Gastroesophageal sphincter (tissue), 3 donors: Measurements from ENCODE around the gene MPDZ.

Experiments used
- EP300 ChIP-seq: sonication (generic); formaldehyde crosslinking; IDR thresholded peaks from one replicate; pipeline ENCODE4 v1.6.1; 2017; ENCODE audit warnings: antibody characterized with exemption, mild to moderate bottlenecking
- POLR2A ChIP-seq, 2 donors: fragments of 450-650 bp; IDR thresholded peaks; one replicate each; pipeline ENCODE4 v1.6.1; 2017; ENCODE audit warnings: antibody characterized with exemption in 2 of 2, mild to moderate bottlenecking in 2 of 2, moderate library complexity in 1 of 2
- POLR2AphosphoS5 ChIP-seq: sonication (generic); formaldehyde crosslinking; IDR thresholded peaks from one replicate; pipeline ENCODE4 v1.6.1; 2017; ENCODE audit warnings: antibody characterized with exemption
- TF ChIP-seq, protein P1 (sequence below), 4 experiments: fragments of 200-600 bp in 2 of 4; fragments of 450-650 bp in 2 of 4; sonication (generic) in 1 of 4; IDR thresholded peaks; one replicate each; pipeline ENCODE4 v1.5.1; 2017 to 2019; ENCODE audit warnings: antibody characterized with exemption in 4 of 4, mild to moderate bottlenecking in 2 of 4, moderate library complexity in 2 of 4

GRCh38 chr9:13291718-13292117 is 12.2 kb upstream of the MPDZ start:
- TF ChIP-seq, protein P1, sequence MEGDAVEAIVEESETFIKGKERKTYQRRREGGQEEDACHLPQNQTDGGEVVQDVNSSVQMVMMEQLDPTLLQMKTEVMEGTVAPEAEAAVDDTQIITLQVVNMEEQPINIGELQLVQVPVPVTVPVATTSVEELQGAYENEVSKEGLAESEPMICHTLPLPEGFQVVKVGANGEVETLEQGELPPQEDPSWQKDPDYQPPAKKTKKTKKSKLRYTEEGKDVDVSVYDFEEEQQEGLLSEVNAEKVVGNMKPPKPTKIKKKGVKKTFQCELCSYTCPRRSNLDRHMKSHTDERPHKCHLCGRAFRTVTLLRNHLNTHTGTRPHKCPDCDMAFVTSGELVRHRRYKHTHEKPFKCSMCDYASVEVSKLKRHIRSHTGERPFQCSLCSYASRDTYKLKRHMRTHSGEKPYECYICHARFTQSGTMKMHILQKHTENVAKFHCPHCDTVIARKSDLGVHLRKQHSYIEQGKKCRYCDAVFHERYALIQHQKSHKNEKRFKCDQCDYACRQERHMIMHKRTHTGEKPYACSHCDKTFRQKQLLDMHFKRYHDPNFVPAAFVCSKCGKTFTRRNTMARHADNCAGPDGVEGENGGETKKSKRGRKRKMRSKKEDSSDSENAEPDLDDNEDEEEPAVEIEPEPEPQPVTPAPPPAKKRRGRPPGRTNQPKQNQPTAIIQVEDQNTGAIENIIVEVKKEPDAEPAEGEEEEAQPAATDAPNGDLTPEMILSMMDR (IDR thresholded peaks at IDR 0.05), result no peak
- TF ChIP-seq POLR2AphosphoS5 (no peak), POLR2A (IDR thresholded peaks at IDR 0.05) (no peak), EP300 (no peak)
